Type B pancreatic cell (in vitro differentiated cells): ENCODE measurements around the gene SEC24C. TPM values are rescaled to one million over a fixed set of nuclear protein-coding genes. Genes with fewer than 3 reads are reported as not detected.
A peak's percentile ranks its signal among the peaks of the same experiment; 100 is the strongest.

Source experiments
- DNase-seq: peaks from one replicate; pipeline ENCODE4 v3.0.0; 2021; ENCODE audit warnings: mixed read lengths; ENCODE audit not compliant: unreplicated experiment; ENCODE audit errors: extremely low spot score
- H3K27ac Mint-ChIP-seq: 2 replicates; pipeline ENCODE4 v1.8.0; 2021; ENCODE audit warnings: mild to moderate bottlenecking, mixed read lengths
- H3K27me3 Mint-ChIP-seq: 2 replicates; pipeline ENCODE4 v1.8.0; 2021; ENCODE audit warnings: mixed read lengths
- H3K36me3 Mint-ChIP-seq: 2 replicates; pipeline ENCODE4 v1.8.0; 2021; ENCODE audit warnings: mixed read lengths
- H3K4me1 Mint-ChIP-seq: one replicate; pipeline ENCODE4 v1.8.0; 2021; ENCODE audit warnings: mixed read lengths; ENCODE audit not compliant: unreplicated experiment
- H3K4me3 Mint-ChIP-seq: 2 replicates; pipeline ENCODE4 v1.8.0; 2021; ENCODE audit warnings: mild to moderate bottlenecking, mixed read lengths
- H3K9me3 Mint-ChIP-seq: 2 replicates; pipeline ENCODE4 v1.8.0; 2021; ENCODE audit warnings: mixed read lengths
- total RNA-seq: library from RNA; stranded (reverse); gene quantifications from 2 replicates; pipeline ENCODE4 v1.2.1, GENCODE V29; 2021; ENCODE audit warnings: low replicate concordance
- TF ChIP-seq, protein P1 (sequence below): fragments of 200-600 bp; sonication (generic); conservative IDR thresholded peaks from 2 replicates; pipeline ENCODE4 v1.5.0; 2021; ENCODE audit warnings: antibody characterized with exemption, mild to moderate bottlenecking

SEC24C gene
- total RNA-seq, 1 donor from 2014 or later: 75.5 TPM

DNA sequence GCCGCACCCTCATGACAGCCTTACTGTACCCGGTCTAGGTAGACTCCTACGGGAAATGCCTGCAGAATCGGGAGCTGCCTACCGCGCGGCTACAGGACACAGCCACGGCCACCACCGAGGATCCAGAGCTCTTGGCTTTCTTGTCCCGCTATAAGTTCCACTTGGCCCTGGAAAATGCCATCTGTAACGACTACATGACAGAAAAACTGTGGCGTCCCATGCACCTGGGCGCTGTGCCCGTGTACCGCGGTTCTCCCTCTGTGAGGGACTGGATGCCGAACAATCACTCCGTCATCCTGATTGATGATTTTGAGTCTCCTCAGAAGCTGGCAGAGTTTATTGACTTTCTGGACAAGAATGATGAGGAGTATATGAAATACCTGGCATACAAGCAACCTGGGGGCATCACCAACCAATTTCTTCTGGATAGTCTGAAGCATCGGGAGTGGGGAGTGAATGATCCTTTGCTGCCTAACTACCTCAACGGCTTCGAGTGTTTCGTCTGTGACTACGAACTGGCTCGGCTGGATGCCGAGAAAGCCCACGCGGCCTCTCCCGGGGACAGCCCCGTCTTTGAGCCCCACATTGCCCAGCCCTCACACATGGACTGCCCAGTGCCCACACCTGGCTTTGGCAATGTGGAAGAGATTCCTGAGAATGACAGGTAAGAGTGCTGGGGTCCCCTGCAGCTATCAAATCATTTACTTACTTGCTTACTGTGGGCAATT, 29.1 kb downstream of the SEC24C start:
- Mint-ChIP-seq H3K9me3 (no peaks in the 10 kb centered on the region), H3K4me3 (peak overlapping the region; percentile 95), H3K27ac (peak overlapping the region; percentile 90), H3K4me1 (peaks cover 19% of the 10 kb centered on the region), H3K27me3 (no peaks in the 10 kb centered on the region), H3K36me3 (peaks cover 15% of the 10 kb centered on the region)
- no peak for DNase-seq
- TF ChIP-seq, protein P1, sequence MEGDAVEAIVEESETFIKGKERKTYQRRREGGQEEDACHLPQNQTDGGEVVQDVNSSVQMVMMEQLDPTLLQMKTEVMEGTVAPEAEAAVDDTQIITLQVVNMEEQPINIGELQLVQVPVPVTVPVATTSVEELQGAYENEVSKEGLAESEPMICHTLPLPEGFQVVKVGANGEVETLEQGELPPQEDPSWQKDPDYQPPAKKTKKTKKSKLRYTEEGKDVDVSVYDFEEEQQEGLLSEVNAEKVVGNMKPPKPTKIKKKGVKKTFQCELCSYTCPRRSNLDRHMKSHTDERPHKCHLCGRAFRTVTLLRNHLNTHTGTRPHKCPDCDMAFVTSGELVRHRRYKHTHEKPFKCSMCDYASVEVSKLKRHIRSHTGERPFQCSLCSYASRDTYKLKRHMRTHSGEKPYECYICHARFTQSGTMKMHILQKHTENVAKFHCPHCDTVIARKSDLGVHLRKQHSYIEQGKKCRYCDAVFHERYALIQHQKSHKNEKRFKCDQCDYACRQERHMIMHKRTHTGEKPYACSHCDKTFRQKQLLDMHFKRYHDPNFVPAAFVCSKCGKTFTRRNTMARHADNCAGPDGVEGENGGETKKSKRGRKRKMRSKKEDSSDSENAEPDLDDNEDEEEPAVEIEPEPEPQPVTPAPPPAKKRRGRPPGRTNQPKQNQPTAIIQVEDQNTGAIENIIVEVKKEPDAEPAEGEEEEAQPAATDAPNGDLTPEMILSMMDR: no peak

- Mint-ChIP-seq H3K27ac (no peak overlapping the region), H3K4me3 (peak overlapping the region; percentile 61), H3K4me1 (peaks cover 19% of the 10 kb centered on the region), H3K36me3 (peaks cover 10% of the 10 kb centered on the region), H3K27me3 (no peaks in the 10 kb centered on the region), H3K9me3 (no peaks in the 10 kb centered on the region)
- TF ChIP-seq, protein P1: no peak
- DNase-seq: no peak
Observed at GRCh38 chr10:73774637-73775036, 30.5 kb downstream of the SEC24C start.

- Mint-ChIP-seq H3K9me3 (no peaks in the 10 kb centered on the region), H3K27ac (no peak overlapping the region), H3K27me3 (no peaks in the 10 kb centered on the region), H3K4me1 (peaks cover 37% of the 10 kb centered on the region), H3K4me3 (no peak overlapping the region), H3K36me3 (peaks cover 6% of the 10 kb centered on the region)
- TF ChIP-seq, protein P1: no peak
- DNase-seq: no peak
Observed at GRCh38 chr10:73779018-73779417, 34.8 kb downstream of the SEC24C start.

DNA sequence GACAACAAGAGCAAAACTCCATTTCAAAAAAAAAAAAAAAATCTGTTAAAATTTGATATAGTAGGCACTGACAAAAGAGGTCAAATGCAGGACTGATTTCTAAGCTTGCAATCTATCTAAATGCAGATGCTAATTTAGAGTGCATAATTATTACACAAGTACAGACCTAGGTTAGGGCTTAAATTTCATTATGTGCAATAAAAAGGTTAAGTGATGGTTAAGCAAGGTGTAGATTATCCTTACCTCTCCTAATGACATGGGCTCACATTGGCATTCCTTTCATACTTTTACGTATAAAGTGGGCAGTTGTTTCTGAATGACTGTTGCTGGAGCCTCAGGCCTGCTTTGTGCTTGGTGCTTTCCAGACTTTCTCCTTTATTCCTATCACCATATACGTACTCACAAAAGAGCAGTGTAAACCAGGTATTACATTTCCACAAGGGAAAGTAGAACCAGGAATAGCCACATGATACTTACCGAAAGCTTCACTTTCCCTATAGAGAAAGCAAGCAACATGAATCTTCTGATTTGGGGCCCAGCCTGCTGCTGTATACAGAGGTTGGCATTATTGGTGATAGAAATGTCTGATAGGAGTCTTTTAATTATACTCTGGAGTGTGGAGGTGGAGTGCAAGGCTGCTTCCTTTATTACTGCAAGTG, 35.5 kb downstream of the SEC24C start:
- Mint-ChIP-seq H3K4me1 (peaks cover 34% of the 10 kb centered on the region), H3K36me3 (peaks cover 6% of the 10 kb centered on the region), H3K27ac (peak overlapping the region; percentile 66), H3K9me3 (no peaks in the 10 kb centered on the region), H3K27me3 (no peaks in the 10 kb centered on the region), H3K4me3 (peak overlapping the region; percentile 75)
- TF ChIP-seq, protein P1: no peak
- no peak for DNase-seq

GRCh38 chr10:73780301-73780700, 36.1 kb downstream of the SEC24C start:
- Mint-ChIP-seq H3K27me3 (no peaks in the 10 kb centered on the region), H3K9me3 (no peaks in the 10 kb centered on the region), H3K4me3 (peak overlapping the region; percentile 99), H3K36me3 (peaks cover 6% of the 10 kb centered on the region), H3K27ac (peak overlapping the region; percentile 96), H3K4me1 (peaks cover 34% of the 10 kb centered on the region)
- DNase-seq: no peak
- TF ChIP-seq, protein P1: no peak
